Ovary (tissue), 3 donors: ENCODE results near the gene RSRP1.

Experiments used
- CTCF ChIP-seq, 3 donors: fragments of 450-650 bp in 2 of 3; fragments of 200-600 bp in 1 of 3; IDR thresholded peaks; one replicate each; pipeline versions ENCODE4 v1.5.1 to v1.8.0; 2016 to 2022; ENCODE audit warnings: antibody characterized with exemption in 3 of 3, mild to moderate bottlenecking in 1 of 3
- EP300 ChIP-seq: sonication (generic); formaldehyde crosslinking; IDR thresholded peaks from one replicate; pipeline ENCODE4 v1.6.1; 2017; ENCODE audit warnings: antibody characterized with exemption
- donor health status: DM: no; HTN: no; CAD: no.

GRCh38 chr1:25208561-25209222 is 38.6 kb downstream of the RSRP1 start:
- TF ChIP-seq CTCF (IDR thresholded peaks at IDR 0.05): no peak
- no peak for TF ChIP-seq EP300
